ENCODE data around the gene CYP4F12.

The CYP4F12 gene

DNA sequence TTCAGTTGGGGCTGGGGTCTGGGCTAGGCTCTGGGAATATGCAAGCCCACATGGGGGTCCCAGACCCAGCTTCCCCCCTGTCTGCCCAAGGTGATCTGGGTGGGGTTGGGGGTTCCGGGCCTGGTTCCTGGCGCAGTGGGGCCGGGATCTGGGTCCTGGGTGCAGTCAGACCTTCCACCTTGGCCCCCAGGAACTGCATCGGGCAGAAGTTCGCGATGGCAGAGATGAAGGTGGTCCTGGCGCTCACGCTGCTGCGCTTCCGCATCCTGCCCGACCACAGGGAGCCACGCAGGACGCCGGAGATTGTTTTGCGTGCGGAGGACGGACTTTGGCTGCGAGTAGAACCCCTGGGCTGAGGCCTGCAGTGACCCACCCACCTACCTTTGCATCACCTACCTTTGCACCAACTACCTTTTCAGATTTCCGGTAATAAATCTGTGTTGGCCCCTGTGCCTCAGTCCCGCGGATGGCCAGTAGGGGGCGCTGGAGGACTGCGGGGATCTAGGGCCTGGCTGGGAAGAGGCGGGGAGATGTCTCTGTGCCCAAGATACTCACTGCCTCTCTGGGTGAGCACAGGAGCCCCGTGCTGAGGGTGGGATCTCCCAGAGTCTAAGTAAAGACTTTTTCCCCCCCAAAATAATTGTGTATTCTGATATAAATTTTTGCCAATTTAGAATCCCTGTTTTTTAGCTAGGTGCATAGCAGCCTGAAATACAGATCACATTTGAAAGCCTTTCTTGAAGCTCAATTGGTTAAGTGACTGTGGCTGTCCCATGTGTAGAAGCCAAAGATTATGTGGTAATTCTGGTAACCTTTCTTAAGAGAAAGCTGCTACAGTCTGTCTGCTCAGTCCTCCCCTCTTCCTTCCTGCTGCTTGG, 43.6 kb upstream of the CYP4F12 start:
- Histone ChIP-seq H3K4me3 (replicated peaks; ENCODE audit: insufficient read depth, low read length) (no peak overlapping the region), H3K27me3 (ENCODE audit: insufficient read depth, poor library complexity, severe bottlenecking) (no peaks in the 10 kb centered on the region)

DNA sequence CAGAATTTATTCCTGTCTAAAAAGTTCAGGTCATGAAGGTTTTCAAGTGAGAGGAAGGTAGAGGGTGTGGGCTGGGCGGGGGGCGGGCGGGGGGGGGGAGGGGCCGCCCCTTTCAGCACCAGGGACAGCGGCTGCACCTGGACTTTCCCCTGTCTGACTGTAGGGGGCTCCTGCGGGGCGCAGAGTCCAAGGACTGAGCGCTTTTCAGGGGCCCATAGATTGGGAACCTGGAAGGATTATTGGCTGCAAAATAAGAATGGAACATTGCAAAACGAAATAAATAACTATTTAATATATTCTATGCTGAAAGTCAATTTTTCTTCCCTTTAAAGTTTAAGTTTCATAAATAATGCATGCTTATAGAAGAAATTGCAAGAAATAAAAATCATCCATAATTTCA, 41.1 kb upstream of the CYP4F12 start:
- no peak overlapping the region for H3K27ac ChIP-seq (replicated peaks)
- H3K27me3 ChIP-seq (ENCODE audit: insufficient read depth, poor library complexity, severe bottlenecking), result no peaks in the 10 kb centered on the region
- DNase-seq (ENCODE audit: low read depth in 1 of 2, low spot score in 1 of 2), result peak in 1 of 2 experiments; percentile 39
- no peak for TF ChIP-seq GABPA (IDR thresholded peaks at IDR 0.05; ENCODE audit: low read depth)
- TF ChIP-seq, protein P1, sequence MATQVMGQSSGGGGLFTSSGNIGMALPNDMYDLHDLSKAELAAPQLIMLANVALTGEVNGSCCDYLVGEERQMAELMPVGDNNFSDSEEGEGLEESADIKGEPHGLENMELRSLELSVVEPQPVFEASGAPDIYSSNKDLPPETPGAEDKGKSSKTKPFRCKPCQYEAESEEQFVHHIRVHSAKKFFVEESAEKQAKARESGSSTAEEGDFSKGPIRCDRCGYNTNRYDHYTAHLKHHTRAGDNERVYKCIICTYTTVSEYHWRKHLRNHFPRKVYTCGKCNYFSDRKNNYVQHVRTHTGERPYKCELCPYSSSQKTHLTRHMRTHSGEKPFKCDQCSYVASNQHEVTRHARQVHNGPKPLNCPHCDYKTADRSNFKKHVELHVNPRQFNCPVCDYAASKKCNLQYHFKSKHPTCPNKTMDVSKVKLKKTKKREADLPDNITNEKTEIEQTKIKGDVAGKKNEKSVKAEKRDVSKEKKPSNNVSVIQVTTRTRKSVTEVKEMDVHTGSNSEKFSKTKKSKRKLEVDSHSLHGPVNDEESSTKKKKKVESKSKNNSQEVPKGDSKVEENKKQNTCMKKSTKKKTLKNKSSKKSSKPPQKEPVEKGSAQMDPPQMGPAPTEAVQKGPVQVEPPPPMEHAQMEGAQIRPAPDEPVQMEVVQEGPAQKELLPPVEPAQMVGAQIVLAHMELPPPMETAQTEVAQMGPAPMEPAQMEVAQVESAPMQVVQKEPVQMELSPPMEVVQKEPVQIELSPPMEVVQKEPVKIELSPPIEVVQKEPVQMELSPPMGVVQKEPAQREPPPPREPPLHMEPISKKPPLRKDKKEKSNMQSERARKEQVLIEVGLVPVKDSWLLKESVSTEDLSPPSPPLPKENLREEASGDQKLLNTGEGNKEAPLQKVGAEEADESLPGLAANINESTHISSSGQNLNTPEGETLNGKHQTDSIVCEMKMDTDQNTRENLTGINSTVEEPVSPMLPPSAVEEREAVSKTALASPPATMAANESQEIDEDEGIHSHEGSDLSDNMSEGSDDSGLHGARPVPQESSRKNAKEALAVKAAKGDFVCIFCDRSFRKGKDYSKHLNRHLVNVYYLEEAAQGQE (IDR thresholded peaks at IDR 0.05; ENCODE audit: insufficient replicate concordance, low read depth), result peak; percentile 91
- no peak overlapping the region for H3K4me3 ChIP-seq (replicated peaks; ENCODE audit: insufficient read depth, low read length)

More for the DNA sequence above, 43.6 kb upstream of the CYP4F12 start:
- TF ChIP-seq GABPA (IDR thresholded peaks at IDR 0.05; ENCODE audit: low read depth), result no peak
- no peak for TF ChIP-seq SPI1 (IDR thresholded peaks at IDR 0.05; ENCODE audit: borderline replicate concordance, low read depth)
- no peak for TF ChIP-seq POLR2AphosphoS5 (IDR thresholded peaks at IDR 0.05; ENCODE audit: low read depth)
- peak; percentile 57 for TF ChIP-seq CTCF (IDR thresholded peaks at IDR 0.05; ENCODE audit: insufficient read depth, low read length)
- TF ChIP-seq, protein P1 (IDR thresholded peaks at IDR 0.05; ENCODE audit: insufficient replicate concordance, low read depth), result peak; percentile 24
- peak; percentile 48 to 85 for DNase-seq (ENCODE audit: low read depth in 1 of 2, low spot score in 1 of 2)
- peak overlapping the region; percentile 24; the same call in 1 of the 2 replicates for H3K27ac ChIP-seq (replicated peaks)

- TF ChIP-seq GABPA (IDR thresholded peaks at IDR 0.05; ENCODE audit: low read depth), result no peak
- TF ChIP-seq POLR2AphosphoS5 (IDR thresholded peaks at IDR 0.05; ENCODE audit: low read depth), result peak; percentile 49; the same call in 1 of the 2 replicates
- TF ChIP-seq SPI1 (IDR thresholded peaks at IDR 0.05; ENCODE audit: borderline replicate concordance, low read depth), result peak; percentile 99
- TF ChIP-seq, protein P1 (IDR thresholded peaks at IDR 0.05; ENCODE audit: insufficient replicate concordance, low read depth), result no peak
- no peak for TF ChIP-seq CTCF (IDR thresholded peaks at IDR 0.05; ENCODE audit: insufficient read depth, low read length)
- Histone ChIP-seq H3K4me3 (replicated peaks; ENCODE audit: insufficient read depth, low read length) (no peak overlapping the region), H3K27ac (replicated peaks) (peak overlapping the region; percentile 68), H3K27me3 (ENCODE audit: insufficient read depth, poor library complexity, severe bottlenecking) (no peaks in the 10 kb centered on the region)
- DNase-seq (ENCODE audit: low read depth in 1 of 2, low spot score in 1 of 2), result peak; percentile 74 to 82
These were observed 39.6 kb upstream of the CYP4F12 start for GRCh38 chr19:15633082-15633835.
